ENCODE data around the gene H1-8.

H1-8 gene

GRCh38 chr3:129556890-129557547 lies 14.0 kb downstream of the H1-8 start:
- no peak for DNase-seq

GRCh38 chr3:129557548-129557894 lies 14.5 kb downstream of the H1-8 start:
- DNase-seq: no peak

- no peak for DNase-seq
These were observed 15.3 kb downstream of the H1-8 start for GRCh38 chr3:129558081-129558771.

- no peak for DNase-seq
These were observed 16.0 kb downstream of the H1-8 start for GRCh38 chr3:129558772-129559564.

- DNase-seq: no peak
These were observed 16.6 kb downstream of the H1-8 start for GRCh38 chr3:129559565-129560079.

GRCh38 chr3:129560269-129560787 lies 17.4 kb downstream of the H1-8 start:
- DNase-seq: no peak

GRCh38 chr3:129560911-129561594 lies 18.1 kb downstream of the H1-8 start:
- peak; percentile 40 for DNase-seq

- DNase-seq: no peak
These were observed 18.8 kb downstream of the H1-8 start for GRCh38 chr3:129561619-129562248.

- DNase-seq: no peak
These were observed 19.8 kb downstream of the H1-8 start for GRCh38 chr3:129562803-129563202.

- DNase-seq: no peak
These were observed 20.4 kb downstream of the H1-8 start for GRCh38 chr3:129563332-129563731.

- DNase-seq: no peak
These were observed 21.0 kb downstream of the H1-8 start for GRCh38 chr3:129563850-129564535.

GRCh38 chr3:129564981-129565644 lies 22.1 kb downstream of the H1-8 start:
- DNase-seq: no peak

GRCh38 chr3:129565902-129566301 lies 22.9 kb downstream of the H1-8 start:
- DNase-seq: no peak

- peak; percentile 55 for DNase-seq
These were observed 24.3 kb downstream of the H1-8 start for GRCh38 chr3:129567176-129567705.

GRCh38 chr3:129567939-129568338 lies 25.0 kb downstream of the H1-8 start:
- DNase-seq: no peak

- DNase-seq: no peak
These were observed 26.9 kb downstream of the H1-8 start for GRCh38 chr3:129569856-129570255.

GRCh38 chr3:129571605-129572547 lies 28.9 kb downstream of the H1-8 start:
- no peak for DNase-seq

GRCh38 chr3:129572603-129573002 lies 29.6 kb downstream of the H1-8 start:
- no peak for DNase-seq

- no peak for DNase-seq
These were observed 30.5 kb downstream of the H1-8 start for GRCh38 chr3:129573493-129573892.

- no peak for DNase-seq
These were observed 31.2 kb downstream of the H1-8 start for GRCh38 chr3:129574206-129574605.

Data from DMS 273 treated with DMSO at 0.1 percent for 48 hours (cell line).